OCI-LY3 (cell line): ENCODE results near the gene CBR4.

Experiments used
- CTCF ChIP-seq: fragments of 200-600, 300-600 bp; sonication (generic); IDR thresholded peaks from 2 replicates; pipeline ENCODE4 v1.5.1; 2014; ENCODE audit warnings: antibody characterized with exemption, low read length, low read depth
- EZH2phosphoT487 ChIP-seq: fragments of 200-600 bp; shearing (Covaris generic); IDR thresholded peaks from 2 replicates; pipeline ENCODE4 v1.6.1; 2018; ENCODE audit warnings: antibody characterized with exemption, mixed run types, low read depth

- TF ChIP-seq CTCF (no peak), EZH2phosphoT487 (no peak)
These were observed 4.5 kb upstream of the CBR4 start for GRCh38 chr4:169014586-169014985.
